Measurements from ENCODE around the gene DOCK4.
"Not testable (repeated sequence)": the region's sequence is repeated elsewhere in the genome, so short reads cannot be mapped to it uniquely, and the experiment has no call there.

Gene DOCK4

DNA sequence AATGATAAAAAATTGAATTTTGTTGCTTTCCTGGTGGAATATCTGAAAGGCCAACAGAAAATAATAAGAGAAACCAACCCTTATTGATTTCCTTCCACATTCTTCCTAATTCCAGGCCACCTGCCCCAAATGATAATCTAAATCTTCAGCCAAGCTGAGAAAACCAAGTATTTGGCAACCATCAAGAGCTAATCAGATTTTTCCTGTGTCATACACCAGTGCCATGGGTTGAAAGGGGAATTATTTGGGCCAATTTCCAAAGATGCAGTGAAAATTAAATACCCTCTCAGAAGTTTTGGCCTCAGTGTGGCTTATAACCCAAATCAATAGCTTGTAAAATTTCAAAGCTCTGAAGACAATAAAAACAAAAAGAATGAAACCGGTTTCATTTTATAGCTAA is 70.4 kb downstream of the DOCK4 start:
- DNase-seq (ENCODE audit: low read depth), result no peak

DNA sequence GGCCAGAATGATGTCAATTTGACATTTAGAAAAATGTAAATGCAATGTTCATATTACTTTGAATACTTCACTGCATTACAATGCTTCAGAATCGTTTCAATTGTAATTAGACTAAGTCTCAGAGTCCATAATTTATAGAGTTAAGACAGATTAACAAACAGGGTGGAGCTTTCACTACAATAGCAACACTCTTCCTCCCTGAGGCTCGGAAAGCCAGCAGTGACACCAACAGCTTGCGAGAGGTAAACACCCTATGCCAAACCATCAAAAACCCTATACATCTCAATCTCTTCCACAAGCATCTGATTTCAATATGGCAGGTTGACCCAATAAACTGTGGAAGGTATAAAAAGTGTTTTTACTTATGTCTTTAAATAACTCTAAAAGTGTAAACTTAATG is 72.2 kb downstream of the DOCK4 start:
- no peak for DNase-seq (ENCODE audit: low read depth)

DNA sequence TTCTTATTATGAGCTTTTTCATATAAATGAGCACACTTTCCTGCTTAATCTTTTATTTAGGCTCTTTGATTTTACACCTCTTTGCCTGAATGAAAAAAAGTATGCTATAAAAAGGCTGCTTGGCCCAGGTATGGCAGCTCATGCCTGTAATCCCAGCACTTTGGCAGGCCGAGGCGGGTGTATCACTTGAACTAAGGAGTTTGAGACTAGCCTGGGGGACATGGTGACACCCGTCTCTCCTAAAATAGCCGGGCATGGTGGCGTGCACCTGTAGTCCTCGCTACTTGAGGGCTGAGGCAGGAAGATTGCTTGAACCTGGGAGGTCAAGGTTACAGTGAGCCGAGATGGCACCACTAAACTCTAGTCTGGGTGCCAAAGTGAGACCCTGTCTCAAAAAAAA is 72.9 kb downstream of the DOCK4 start:
- no peak for DNase-seq (ENCODE audit: low read depth)

DNA sequence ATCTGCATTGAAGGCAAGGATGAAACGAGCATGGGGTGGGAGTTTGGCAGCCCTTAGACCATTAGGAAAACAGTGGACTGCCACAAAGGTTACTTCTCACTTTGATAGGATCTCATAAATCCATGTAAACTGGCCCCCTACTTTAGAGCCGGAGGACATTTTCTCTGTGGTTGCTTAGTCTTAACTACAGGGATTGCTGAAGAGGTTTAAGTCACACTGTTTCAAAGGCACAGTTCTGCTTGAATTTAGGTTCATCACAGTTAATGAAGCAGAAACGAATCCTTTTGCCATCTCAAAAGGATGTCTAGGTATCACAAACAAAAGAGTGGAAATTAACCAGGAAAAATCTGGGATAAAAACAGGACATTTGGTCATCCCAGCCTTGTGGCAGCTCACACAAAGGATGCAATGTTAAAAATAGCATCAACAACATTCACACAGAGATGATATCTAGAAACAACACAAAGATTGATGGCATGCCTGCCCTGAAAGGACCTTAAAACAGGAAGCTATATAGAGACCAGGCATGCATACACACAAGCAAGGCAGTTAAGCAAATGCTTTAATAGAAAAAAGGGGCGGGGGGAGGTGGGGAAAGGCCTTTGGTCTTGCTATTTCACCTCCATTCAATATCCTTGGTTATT is 74.0 kb downstream of the DOCK4 start:
- peak; percentile 19 for DNase-seq (ENCODE audit: low read depth)

DNA sequence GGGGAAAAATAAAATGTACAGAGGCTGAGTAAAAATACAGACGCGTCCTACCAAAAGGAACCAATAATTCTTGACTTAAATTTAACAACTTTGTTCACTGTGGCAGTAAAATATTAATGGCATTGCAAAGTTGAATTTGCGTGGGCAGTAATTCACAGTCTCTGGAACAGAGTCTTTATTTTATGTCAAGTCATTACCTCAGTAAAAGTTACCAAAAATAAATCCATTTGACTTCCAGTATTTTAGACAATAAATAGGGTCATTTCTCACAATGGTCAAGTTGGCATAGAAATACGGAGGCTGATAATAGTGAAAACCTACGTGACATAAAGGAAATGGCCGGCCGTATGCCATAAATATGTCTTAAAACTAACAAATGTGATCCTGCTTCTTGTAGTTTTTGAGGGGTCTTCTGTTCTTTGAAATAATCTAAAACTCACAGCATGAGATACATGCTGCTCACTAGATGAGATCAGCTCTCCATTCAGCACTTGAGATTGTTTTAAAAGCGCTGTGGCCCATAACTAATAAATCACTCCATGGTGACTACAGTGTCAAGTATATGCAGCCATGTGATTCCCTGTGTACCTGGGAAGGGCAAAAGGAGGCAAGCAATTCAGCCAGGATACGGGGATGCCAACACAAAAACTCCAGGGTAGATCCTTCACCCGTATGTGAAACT is 75.3 kb downstream of the DOCK4 start:
- DNase-seq (ENCODE audit: low read depth), result no peak

DNA sequence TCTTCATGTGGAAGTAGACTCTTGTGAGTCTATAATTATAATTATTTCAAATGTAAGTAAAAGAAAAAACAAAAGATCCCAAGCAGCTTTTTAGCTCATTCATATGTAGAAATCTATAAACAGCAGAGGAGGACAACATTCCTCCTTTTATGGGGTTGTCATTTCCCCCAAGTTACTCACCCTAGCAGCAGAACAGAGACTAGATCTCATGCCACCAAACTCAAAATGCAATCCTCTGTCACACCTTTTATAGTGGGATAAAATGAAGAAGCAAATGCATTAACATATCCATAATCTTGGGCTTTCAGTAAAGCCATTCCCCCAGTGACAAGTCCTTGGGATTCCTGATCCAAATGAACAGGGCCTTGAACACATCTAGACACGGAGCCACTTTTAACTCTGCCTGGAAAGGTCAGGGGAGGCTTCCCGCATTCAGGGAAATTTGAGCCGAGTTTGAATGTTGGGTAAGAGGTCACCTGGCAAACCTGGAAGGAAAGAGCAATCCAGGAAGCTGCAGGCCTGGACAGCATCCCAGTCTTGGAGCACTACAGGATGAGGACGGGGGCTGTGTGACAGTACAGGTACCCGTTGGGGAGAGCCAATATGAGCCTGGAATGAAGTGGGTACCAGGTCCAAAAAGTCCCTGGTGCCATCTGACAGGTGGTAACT is 76.4 kb downstream of the DOCK4 start:
- DNase-seq (ENCODE audit: low read depth), result no peak

DNA sequence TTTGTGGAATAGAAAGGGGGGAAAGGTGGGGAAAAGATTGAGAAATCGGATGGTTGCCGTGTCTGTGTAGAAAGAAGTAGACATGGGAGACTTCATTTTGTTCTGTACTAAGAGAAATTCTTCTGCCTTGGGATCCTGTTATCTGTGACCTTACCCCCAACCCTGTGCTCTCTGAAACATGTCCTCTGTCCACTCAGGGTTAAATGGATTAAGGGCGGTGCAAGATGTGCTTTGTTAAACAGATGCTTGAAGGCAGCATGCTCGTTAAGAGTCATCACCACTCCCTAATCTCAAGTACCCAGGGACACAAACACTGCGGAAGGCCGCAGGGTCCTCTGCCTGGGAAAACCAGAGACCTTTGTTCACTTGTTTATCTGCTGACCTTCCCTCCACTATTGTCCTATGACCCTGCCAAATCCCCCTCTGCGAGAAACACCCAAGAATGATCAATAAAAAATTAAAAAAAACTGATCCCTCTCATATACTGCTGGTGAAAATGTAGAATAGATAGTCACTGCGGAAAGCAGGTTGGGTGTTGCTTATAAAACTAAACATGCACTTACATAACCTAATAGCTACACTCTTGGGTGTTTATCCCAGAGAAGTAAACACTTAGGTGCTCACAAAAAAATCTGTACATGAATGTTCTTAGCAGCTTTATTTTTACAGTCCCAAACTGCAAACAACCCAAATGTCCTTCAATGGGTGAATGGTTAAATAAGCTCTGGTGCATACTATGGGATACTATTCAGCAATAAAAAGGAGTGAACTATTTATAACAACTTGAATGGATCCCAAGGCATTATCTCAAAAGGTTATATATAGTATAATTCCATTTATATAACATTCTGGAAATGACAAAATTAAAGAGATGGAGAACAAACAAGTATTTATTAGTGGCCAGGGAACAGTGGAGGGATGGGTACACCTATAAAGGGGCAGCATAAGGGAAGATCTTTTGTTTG is 77.5 kb downstream of the DOCK4 start:
- not testable (repeated sequence) for DNase-seq (ENCODE audit: low read depth)

DNA sequence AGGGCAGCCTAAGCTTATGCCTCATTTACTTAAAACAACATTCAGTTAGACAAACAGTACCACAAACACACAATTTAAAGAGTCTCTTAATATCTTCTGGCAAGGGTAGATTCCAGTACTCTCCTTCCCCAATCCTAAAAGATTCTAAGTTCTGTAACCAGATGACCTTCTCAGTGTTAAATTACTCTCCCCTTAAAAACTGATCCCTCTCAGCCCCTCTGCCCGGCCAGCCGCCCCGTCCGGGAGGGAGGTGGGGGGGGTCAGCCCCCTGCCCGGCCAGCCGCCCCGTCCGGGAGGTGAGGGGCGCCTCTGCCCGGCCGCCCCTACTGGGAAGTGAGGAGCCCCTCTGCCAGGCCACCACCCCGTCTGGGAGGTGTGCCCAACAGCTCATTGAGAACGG is 78.2 kb downstream of the DOCK4 start:
- DNase-seq (ENCODE audit: low read depth), result not testable (repeated sequence)

DNA sequence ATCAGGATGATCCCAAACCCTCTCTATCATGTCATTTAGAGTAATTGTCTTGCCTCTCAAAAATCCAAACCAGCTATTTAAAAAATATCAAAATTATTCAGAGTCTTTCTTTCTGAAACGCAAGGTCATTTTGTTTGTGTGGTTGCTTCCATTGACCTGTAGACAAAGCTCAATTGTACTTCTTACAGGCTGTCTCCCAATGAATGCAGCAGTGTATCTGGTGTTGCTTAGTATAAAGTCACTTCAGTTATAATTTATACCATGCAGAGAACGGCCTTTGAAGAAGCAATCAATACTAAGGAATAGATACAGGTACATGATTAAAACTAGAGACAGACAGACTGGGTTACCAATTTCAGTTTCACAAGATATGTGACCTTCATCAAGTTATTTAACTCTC is 80.9 kb downstream of the DOCK4 start:
- DNase-seq (ENCODE audit: low read depth), result no peak

DNA sequence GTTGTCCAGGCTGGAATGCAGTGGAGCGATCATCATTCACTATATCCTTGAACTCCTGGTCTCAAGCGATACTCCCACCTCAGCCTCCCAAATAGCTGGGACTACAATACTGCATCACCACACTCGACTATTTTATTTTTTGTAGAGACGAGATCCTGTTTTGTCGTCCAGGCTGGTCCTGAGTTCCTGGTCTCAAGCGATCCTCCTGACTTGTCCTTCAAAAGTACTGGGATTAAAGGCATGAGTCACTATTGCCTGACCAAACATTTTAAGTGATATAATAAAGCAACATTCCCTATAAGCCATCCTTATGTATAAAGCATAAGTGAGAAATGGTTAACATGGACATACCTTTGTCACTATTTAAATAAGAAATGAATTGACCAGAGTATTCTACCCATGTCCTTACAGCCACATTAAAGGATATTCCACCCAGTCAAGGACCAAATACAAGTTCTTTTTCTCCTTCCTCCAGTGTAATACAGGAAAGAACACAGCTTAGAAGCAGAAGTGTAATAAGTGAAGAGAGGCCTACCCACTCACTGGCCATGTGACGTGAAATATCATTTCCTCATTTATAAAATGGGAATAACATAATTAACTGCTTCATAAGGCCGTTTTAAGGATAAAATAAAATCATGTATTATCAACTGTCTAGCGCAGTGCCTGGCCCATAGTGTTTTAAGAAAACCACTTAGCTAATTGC is 82.0 kb downstream of the DOCK4 start:
- no peak for DNase-seq (ENCODE audit: low read depth)

DNA sequence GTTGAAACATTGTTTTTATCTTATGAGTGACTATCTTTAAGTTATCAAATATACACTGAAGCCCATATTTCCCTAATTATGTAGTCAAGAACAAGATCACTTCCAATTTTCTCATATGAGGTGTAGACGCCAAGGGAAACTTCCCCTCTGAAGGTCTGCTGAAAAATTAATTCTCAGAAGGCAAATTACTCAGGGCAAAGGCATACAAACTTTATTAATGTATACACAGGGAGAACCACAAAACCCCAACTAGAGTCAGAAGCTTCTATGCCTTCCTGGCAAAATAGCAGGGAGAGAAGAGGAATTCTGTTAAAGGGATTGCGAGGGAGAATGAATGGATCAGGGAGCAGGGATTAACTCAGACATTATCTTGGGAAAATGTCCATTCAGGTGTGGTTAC is 83.4 kb downstream of the DOCK4 start:
- DNase-seq (ENCODE audit: low read depth), result no peak

DNA sequence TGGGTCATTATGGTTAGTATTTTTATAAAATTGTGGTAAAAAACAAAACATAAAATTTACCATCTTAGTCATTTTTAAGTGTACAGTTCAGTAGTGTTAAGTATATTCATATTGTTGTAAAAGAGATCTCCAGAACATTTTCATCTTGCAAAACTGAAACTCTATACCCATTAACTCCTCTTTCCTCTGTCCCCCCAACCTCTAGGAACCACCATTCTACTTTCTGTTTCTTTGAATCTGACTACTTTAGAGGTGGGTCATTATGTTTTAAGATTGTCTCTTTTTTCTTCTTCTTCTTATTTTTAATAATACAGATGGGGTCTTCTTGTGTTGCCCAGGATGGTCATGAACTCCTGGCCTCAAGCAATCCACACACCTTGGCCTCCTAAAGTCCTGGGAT is 84.1 kb downstream of the DOCK4 start:
- no peak for DNase-seq (ENCODE audit: low read depth)

DNA sequence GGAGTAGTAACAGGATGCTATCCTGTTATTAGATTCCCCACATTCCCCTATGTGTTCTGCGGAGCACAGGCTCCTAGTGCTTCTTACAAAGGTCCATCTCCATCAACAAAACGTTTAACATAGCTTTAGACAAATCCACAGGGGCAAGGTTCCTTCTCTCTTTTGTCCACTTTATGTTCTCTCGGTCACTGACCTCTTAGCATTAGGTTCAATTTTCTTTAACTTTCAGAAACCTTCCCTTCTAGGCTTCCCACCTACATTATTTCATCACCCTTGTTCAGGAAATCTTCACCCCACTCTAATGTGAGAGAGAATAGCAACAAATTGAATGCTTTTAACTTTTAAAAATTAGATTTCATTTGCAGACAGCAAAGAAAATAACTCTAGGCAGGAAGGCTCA is 84.9 kb downstream of the DOCK4 start:
- no peak for DNase-seq (ENCODE audit: low read depth)

DNA sequence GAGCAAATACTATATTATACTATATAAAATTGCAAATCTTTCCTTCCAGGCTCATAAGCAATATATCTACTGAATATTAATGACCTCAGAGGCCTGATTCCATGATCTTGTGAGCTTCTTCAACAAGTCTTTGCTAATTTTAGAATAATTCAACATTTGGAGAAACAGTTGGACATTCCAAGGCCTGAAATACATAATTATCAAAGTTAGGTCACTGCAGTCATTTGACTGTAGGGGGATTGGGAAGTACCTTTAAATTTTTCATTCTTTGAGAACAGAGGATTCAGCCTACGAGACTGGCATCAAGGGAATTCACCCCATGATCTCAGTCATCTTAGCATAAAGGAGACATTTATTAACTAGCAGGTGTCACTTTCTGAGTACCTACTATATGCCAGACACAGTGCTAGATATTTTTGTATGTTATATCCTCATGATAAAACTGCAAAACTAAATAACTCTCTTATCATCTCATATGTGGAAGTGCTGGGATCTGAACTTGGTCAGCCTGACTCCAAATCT is 85.4 kb downstream of the DOCK4 start:
- DNase-seq (ENCODE audit: low read depth), result no peak

DNA sequence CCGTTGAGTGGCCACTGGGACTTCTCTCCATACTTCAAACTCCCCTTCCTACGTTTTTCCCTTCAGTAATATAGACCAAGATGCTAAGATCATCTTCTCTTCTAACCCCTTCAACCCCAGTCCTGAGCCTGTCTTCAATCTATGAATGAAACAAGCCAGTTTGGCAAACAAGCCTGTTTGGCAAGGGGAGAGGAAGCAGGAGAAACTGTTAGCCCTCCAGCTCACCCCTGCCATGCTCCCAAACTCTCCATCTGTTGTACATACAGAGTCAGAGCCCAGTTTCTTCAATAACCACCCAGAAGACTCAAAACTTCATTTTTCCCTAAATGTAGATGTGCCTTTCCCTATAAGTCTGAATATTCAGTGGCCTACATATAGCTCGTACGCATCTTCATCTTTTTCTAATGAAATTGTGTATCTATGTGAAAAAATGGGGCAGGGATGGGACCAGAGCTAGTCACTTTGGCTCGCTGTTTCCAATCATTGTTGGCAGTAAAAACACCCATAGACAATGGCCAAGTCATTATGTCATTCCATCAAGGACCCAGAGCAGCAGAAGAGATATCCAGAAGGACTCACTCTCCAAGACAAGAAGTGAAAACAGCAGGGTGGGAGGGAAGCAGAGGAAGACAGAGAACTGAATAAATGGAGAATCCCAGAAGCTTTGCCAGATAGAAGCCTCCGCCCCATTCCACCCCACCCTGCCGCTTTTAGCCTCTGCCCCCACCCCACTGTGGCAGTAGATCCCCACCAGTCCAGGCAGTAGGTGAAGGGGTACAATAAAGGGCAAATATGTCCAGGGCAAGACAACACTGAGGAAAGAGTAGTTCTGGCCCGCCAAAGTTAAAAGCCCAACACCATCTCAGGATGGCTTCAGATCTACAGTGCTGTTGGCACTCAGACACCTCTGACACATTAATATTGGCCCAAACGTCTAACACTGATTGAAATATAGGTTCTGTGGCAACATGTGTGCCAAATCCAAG is 87.3 kb downstream of the DOCK4 start:
- no peak for DNase-seq (ENCODE audit: low read depth)

DNA sequence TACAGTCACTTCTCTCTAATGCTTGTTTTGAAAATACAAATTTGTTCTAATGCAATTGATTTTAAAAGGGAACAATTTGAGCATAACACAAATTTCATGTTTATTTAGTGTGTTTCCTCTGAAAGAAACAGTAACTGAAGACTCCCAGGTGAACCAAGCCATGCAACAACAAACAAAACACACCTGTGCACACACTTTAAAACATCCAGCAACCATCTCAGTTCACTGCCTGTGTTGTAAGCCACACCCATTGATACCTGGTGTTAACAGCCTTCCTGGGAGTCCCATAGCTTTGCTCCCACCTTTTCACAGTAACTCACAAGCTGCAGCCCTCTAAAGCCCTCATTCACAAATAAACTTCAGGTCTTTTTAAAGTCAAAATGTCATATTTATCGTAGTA is 89.3 kb downstream of the DOCK4 start:
- DNase-seq (ENCODE audit: low read depth), result no peak

DNA sequence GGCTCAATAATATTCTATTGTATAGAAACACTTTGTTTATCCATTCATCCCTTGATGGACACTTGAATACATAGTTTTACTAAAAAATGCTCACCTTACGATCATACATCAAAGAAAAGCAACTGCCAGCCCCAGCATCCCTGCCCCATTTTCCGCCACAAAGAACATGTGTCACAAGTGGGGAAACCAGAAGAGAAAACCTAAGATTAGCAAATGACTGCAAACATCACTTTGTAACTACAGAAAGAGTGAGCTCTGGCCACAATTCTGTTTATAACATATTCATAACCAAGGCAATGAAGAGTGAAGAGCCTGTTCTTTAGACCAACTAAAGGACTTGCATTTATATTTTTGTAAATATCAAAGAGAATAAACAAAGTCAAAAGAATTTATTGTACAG is 89.8 kb downstream of the DOCK4 start:
- DNase-seq (ENCODE audit: low read depth), result no peak

DNA sequence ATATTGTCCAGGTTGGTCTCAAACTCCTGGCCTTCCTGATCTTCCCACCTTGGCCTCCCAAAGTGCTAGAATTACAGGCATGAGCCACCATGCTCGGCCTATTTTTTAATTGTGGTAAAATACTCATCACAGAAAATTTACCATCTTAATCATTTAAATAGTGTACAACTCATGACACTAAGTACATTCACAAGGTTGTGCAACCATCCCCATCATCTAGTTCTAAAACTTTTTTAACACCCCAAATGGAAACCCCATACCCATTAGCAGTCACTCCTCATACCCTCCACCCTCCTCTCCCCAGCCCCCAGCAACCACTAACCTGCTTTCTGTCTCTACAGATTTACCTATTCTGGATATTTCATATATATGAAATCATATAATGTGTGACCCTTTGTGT is 90.3 kb downstream of the DOCK4 start:
- DNase-seq (ENCODE audit: low read depth), result no peak

DNA sequence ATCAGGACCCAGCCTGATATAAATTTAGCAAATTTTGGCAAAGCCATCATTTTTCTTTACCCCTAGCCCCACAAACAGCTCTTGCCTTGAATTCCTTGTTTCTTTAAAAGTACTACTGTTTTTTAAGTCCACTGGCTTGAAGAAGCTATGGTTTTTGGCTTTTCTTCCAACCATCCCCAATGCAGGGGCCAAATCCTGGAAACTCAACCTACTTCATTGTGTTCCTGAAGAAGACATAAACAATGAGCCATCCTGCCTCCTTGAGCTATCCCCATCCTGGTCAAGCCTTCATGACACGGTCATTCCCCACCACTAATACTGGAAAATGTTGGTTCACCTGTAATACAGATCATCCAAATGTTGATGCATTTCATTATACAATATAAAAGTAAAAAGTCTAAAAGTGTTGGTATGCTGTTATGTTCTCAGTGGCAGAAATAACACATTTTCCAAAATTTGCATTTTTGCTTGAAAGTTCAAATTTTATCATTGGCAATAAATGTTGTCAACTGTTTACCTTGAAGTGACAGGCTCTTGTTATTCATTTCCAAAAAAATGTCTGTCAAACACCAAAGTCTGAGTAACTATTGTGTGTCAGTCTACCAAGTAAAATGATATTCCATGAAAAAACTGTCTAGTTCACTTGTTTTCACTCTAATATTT is 92.2 kb downstream of the DOCK4 start:
- no peak for DNase-seq (ENCODE audit: low read depth)

DNA sequence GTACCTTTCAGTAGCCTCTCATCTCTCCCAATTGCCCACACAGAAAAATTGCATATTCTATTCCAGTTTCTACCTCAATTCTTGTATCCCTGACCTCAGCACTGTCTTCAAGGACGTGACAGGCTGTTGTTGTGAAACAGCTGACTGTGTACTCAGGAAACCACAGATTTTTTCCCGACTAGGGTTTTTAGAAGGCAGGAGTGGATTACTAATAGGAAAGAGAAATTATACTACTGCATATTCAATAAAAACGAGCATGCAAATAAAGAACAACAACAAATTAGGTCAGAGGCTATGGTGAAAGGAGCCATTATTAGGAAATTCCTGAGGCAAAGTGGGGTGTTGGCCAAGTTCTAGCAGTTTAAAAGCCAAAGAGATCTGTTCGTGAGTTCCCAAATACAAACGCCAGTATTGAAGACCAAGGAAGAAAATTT is 93.4 kb downstream of the DOCK4 start:
- DNase-seq (ENCODE audit: low read depth), result peak; percentile 7
